Gastrocnemius medialis (tissue), 4 donors: ENCODE results near the gene DNAJC17. TPM values are rescaled to one million over a fixed set of nuclear protein-coding genes. Genes with fewer than 3 reads are reported as not detected.
A peak's percentile ranks its signal among the peaks of the same experiment; 100 is the strongest.

Source experiments
- ATAC-seq, 2 donors: fragments of 150-250 bp; one replicate each; pipeline ENCODE4 v1.9.1; 2016
- DNase-seq, 2 donors: peaks; one replicate each; pipeline ENCODE4 v3.0.0-alpha.2; 2019
- H3K27ac ChIP-seq, 4 donors: fragments of 200-600 bp; sonication (generic); 1 replicate in 1 of 4; 2 replicates in 3 of 4; pipeline ENCODE4 v1.5.1; 2016 to 2018; ENCODE audit warnings: mild to moderate bottlenecking in 2 of 4, moderate library complexity in 1 of 4
- H3K27me3 ChIP-seq, 3 donors: fragments of 200-600 bp; sonication (generic) in 2 of 3; 1 replicate in 1 of 3; 2 replicates in 2 of 3; pipeline versions ENCODE4 v1.5.1 to v1.6.0; 2016 to 2019; ENCODE audit warnings: mild to moderate bottlenecking in 1 of 3, moderate library complexity in 1 of 3
- H3K36me3 ChIP-seq, 2 donors: fragments of 200-600 bp; sonication (generic) in 1 of 2; one replicate each; pipeline ENCODE4 v1.5.1; 2017 to 2018
- H3K4me1 ChIP-seq, 2 donors: fragments of 200-600 bp; sonication (generic) in 1 of 2; one replicate each; pipeline ENCODE4 v1.5.1; 2016 to 2017; ENCODE audit warnings: mild to moderate bottlenecking in 2 of 2
- H3K4me3 ChIP-seq, 4 donors: fragments of 200-600 bp; sonication (generic) in 3 of 4; 1 replicate in 1 of 4; 2 replicates in 3 of 4; pipeline ENCODE4 v1.5.1; 2016 to 2019; ENCODE audit warnings: mild to moderate bottlenecking in 2 of 4
- H3K9me3 ChIP-seq, 3 donors: fragments of 200-600 bp; sonication (generic) in 2 of 3; 1 replicate in 1 of 3; 2 replicates in 2 of 3; pipeline ENCODE4 v1.5.1; 2016 to 2019
- CTCF ChIP-seq, 5 experiments: fragments of 450-650 bp in 3 of 5; fragments of 200-600 bp in 2 of 5; sonication (generic) in 2 of 5; IDR thresholded peaks in 4 of 5; conservative IDR thresholded peaks in 1 of 5; 1 replicate in 4 of 5; 2 replicates in 1 of 5; pipeline ENCODE4 v1.5.1; 2016 to 2019; ENCODE audit warnings: antibody characterized with exemption in 5 of 5, mild to moderate bottlenecking in 3 of 5, moderate library complexity in 3 of 5
- POLR2A ChIP-seq, 2 donors: fragments of 450-650 bp; IDR thresholded peaks; one replicate each; pipeline ENCODE4 v1.6.1; 2017; ENCODE audit warnings: antibody characterized with exemption in 2 of 2, mild to moderate bottlenecking in 2 of 2, moderate library complexity in 2 of 2
- in situ Hi-C, 4 donors: fragments of 200-750 bp; cut with MboI; loops; one replicate each; pipeline versions ENCODE4 v1.15.0 to v1.8.0; 2017; ENCODE audit warnings: low sequenced_read_pairs in 4 of 4
- intact Hi-C: fragments of 100-400 bp; cut with DNase I; formaldehyde crosslinking; loops from one replicate; pipeline ENCODE4 v1.15.1; 2023; ENCODE audit warnings: low total_unique reads
- total RNA-seq, 4 donors: library from RNA; depleted of rRNA; stranded (reverse); fragments of >200 nt; gene quantifications; one replicate each; pipeline versions ENCODE4 v1.1.0 to v1.2.3, GENCODE V29; 2016

The DNAJC17 gene
- total RNA-seq, 4 donors from 2014 or later = 5.3 to 25.0 (median 11.4) TPM

GRCh38 chr15:40846841-40847222 lies 39.6 kb upstream of the DNAJC17 start:
- Histone ChIP-seq H3K4me3 (no peak overlapping the region), H3K36me3 (no peaks in the 10 kb centered on the region), H3K27me3 (peaks cover 24 to 34% (median 29%) of the 10 kb centered on the region in 3 donors), H3K9me3 (no peaks in the 10 kb centered on the region), H3K27ac (no peak overlapping the region), H3K4me1 (peaks cover 0 to 13% of the 10 kb centered on the region in 2 donors)
- intact Hi-C loops = no loop called here
- in situ Hi-C loops = no loop called here
- ATAC-seq (no peak), DNase-seq (no peak)
- no peak for TF ChIP-seq POLR2A (IDR thresholded peaks at IDR 0.05)
- no peak for TF ChIP-seq CTCF (IDR thresholded peaks at IDR 0.05 in 4 of 5, conservative IDR thresholded peaks at IDR 0.05 in 1 of 5)

- in situ Hi-C loops (no loop called here), intact Hi-C loops (no loop called here)
- Histone ChIP-seq H3K4me1 (peaks cover 0 to 13% of the 10 kb centered on the region in 2 donors), H3K4me3 (no peak overlapping the region), H3K36me3 (no peaks in the 10 kb centered on the region), H3K27me3 (peaks cover 24 to 34% (median 29%) of the 10 kb centered on the region in 3 donors), H3K9me3 (no peaks in the 10 kb centered on the region), H3K27ac (no peak overlapping the region)
- TF ChIP-seq POLR2A (IDR thresholded peaks at IDR 0.05) (no peak), CTCF (IDR thresholded peaks at IDR 0.05 in 4 of 5, conservative IDR thresholded peaks at IDR 0.05 in 1 of 5) (no peak)
- no peak for ATAC-seq
- no peak for DNase-seq
Observed at GRCh38 chr15:40845511-40846284, 38.4 kb upstream of the DNAJC17 start.

- intact Hi-C loops (no loop called here), in situ Hi-C loops (no loop called here)
- Histone ChIP-seq H3K27ac (no peak overlapping the region), H3K4me1 (peaks cover 0 to 13% of the 10 kb centered on the region in 2 donors), H3K4me3 (peak overlapping the region; percentile 27 to 52 (median 45)), H3K36me3 (no peaks in the 10 kb centered on the region), H3K27me3 (peaks cover 24 to 34% (median 29%) of the 10 kb centered on the region in 3 donors), H3K9me3 (no peaks in the 10 kb centered on the region)
- TF ChIP-seq POLR2A (IDR thresholded peaks at IDR 0.05) (no peak), CTCF (IDR thresholded peaks at IDR 0.05 in 4 of 5, conservative IDR thresholded peaks at IDR 0.05 in 1 of 5) (no peak)
- ATAC-seq (no peak), DNase-seq (no peak)
Observed at GRCh38 chr15:40845036-40845435, 37.8 kb upstream of the DNAJC17 start.

- Histone ChIP-seq H3K4me3 (peak overlapping the region; percentile 27 to 52 (median 45)), H3K9me3 (no peaks in the 10 kb centered on the region), H3K27me3 (peaks cover 24 to 34% (median 29%) of the 10 kb centered on the region in 3 donors), H3K36me3 (no peaks in the 10 kb centered on the region), H3K4me1 (peaks cover 0 to 13% of the 10 kb centered on the region in 2 donors), H3K27ac (no peak overlapping the region)
- in situ Hi-C loops = no loop called here
- intact Hi-C loops = no loop called here
- DNase-seq (no peak), ATAC-seq (no peak)
- TF ChIP-seq CTCF (IDR thresholded peaks at IDR 0.05 in 4 of 5, conservative IDR thresholded peaks at IDR 0.05 in 1 of 5) = no peak
- no peak for TF ChIP-seq POLR2A (IDR thresholded peaks at IDR 0.05)
Observed at GRCh38 chr15:40844696-40845030, 37.4 kb upstream of the DNAJC17 start.
